Endothelial cell of umbilical vein (primary cell): ENCODE measurements around the gene MTRF1. TPM values are rescaled to one million over a fixed set of nuclear protein-coding genes. Genes with fewer than 3 reads are reported as not detected.

ENCODE experiments used
- BruUV-seq: library from RNA; stranded (reverse); fragments of 400-500 nt; replicated peaks from 2 replicates; lab custom pipeline; 2021; lab: Mats Ljungman, UMichigan
- CTCF ChIA-PET: fragments of 300-600, 350-600 bp; sonication (Branson Sonifier 250); formaldehyde crosslinking; loops from one replicate; lab custom pipeline; 2021; ENCODE audit warnings: antibody characterized with exemption, inconsistent platforms; lab: Charles Lee
- POLR2A ChIA-PET: fragments of 300-600, 350-600 bp; sonication (Branson Sonifier 250); formaldehyde crosslinking; loops from one replicate; lab custom pipeline; 2021; ENCODE audit warnings: antibody characterized with exemption, inconsistent platforms; lab: Charles Lee
- DNase-seq: peaks from one replicate; pipeline ENCODE4 v3.0.0-alpha.2; 2011; ENCODE audit warnings: low read depth, low spot score
- FAIRE-seq: peaks from 2 replicates; lab custom pipeline; 2011; peaks lifted over from hg19 to GRCh38; lab: Jason Lieb, UNC
- H2AFZ ChIP-seq: 2 replicates; pipeline ENCODE4 v1.6.0; 2012; ENCODE audit warnings: low read depth, low read length, control low read depth, inconsistent platforms
- H3K27ac ChIP-seq: 2 replicates; pipeline ENCODE4 v1.5.1; 2011; ENCODE audit warnings: low read depth, mild to moderate bottlenecking, control low read depth, low read length, moderate library complexity; ENCODE audit not compliant: insufficient read depth
- H3K27me3 ChIP-seq, 2 experiments: 2 replicates each; pipeline versions ENCODE4 v1.6.0 to v1.6.1; 2011; ENCODE audit warnings: low read length in 2 of 2, mixed read lengths in 1 of 2; ENCODE audit not compliant: control insufficient read depth in 2 of 2, insufficient read depth in 2 of 2
- H3K36me3 ChIP-seq, 2 experiments: 2 replicates in 1 of 2; 3 replicates in 1 of 2; pipeline ENCODE4 v1.5.1; 2011; ENCODE audit warnings: low read length in 2 of 2, mild to moderate bottlenecking in 1 of 2, moderate library complexity in 1 of 2; ENCODE audit not compliant: control insufficient read depth in 2 of 2, insufficient read depth in 2 of 2; ENCODE audit errors: extremely low read depth in 1 of 2
- H3K4me1 ChIP-seq: 3 replicates; pipeline ENCODE4 v1.5.1; 2011; ENCODE audit warnings: mild to moderate bottlenecking, low read length; ENCODE audit not compliant: control insufficient read depth, insufficient read depth; ENCODE audit errors: extremely low read depth
- H3K4me2 ChIP-seq: 2 replicates; pipeline ENCODE4 v1.6.1; 2011; ENCODE audit warnings: low read length, control low read depth, mixed read lengths; ENCODE audit not compliant: insufficient read depth
- H3K4me3 ChIP-seq, 3 experiments: fragments of 200-600 bp in 1 of 3; sonication (generic), shearing (Covaris generic) in 1 of 3; replicated peaks in 1 of 3; 2 replicates each; pipeline ENCODE4 v1.5.1; 2011 to 2016; ENCODE audit warnings: control low read depth in 3 of 3, low read length in 3 of 3, mild to moderate bottlenecking in 2 of 3, inconsistent platforms in 1 of 3, low read depth in 1 of 3, moderate library complexity in 1 of 3; ENCODE audit not compliant: insufficient read depth in 1 of 3
- H3K79me2 ChIP-seq: 2 replicates; pipeline ENCODE4 v1.6.0; 2012; ENCODE audit warnings: low read length, inconsistent platforms; ENCODE audit not compliant: control insufficient read depth, insufficient read depth
- H3K9ac ChIP-seq: replicated peaks from 2 replicates; pipeline ENCODE3; 2011; ENCODE audit warnings: low read length, control low read depth; ENCODE audit not compliant: insufficient read depth; ENCODE audit errors: extremely low read depth
- H3K9me1 ChIP-seq: replicated peaks from 3 replicates; pipeline ENCODE4 v1.6.0; 2011; ENCODE audit warnings: mild to moderate bottlenecking, low read length; ENCODE audit not compliant: control insufficient read depth, insufficient read depth; ENCODE audit errors: extremely low read depth
- H3K9me3 ChIP-seq: replicated peaks from 2 replicates; pipeline ENCODE4 v1.5.1; 2012; ENCODE audit warnings: low read length, inconsistent platforms; ENCODE audit not compliant: control insufficient read depth, insufficient read depth
- H4K20me1 ChIP-seq: replicated peaks from 2 replicates; pipeline ENCODE3; 2011; ENCODE audit warnings: mild to moderate bottlenecking, low read length; ENCODE audit not compliant: control insufficient read depth, insufficient read depth; ENCODE audit errors: extremely low read depth
- EZH2 ChIP-seq: IDR thresholded peaks from 2 replicates; pipeline ENCODE4 v1.6.1; 2012; ENCODE audit warnings: borderline replicate concordance, low read depth, mild to moderate bottlenecking, moderate library complexity, low read length, inconsistent platforms; ENCODE audit not compliant: severe bottlenecking
- GATA2 ChIP-seq: IDR thresholded peaks from 2 replicates; pipeline ENCODE4 v1.7.0; 2011; ENCODE audit warnings: low read depth, mild to moderate bottlenecking, moderate library complexity, mixed read lengths, low read length; ENCODE audit not compliant: insufficient read length, insufficient read depth
- JUN ChIP-seq: IDR thresholded peaks from 2 replicates; pipeline ENCODE4 v1.6.1; 2011; ENCODE audit warnings: borderline replicate concordance, low read depth; ENCODE audit not compliant: insufficient read length, insufficient read depth
- POLR2A ChIP-seq: IDR thresholded peaks from 2 replicates; pipeline ENCODE4 v1.6.1; 2012; ENCODE audit warnings: low read depth, mild to moderate bottlenecking, control low read depth, low read length
- dilution Hi-C: fragments of 300-500 bp; cut with MboI; formaldehyde crosslinking; loops from one replicate; pipeline ENCODE4 v1.15.0; 2019; ENCODE audit warnings: low sequenced_read_pairs; ENCODE audit not compliant: extremely low pct_ligation_motif_present
- intact Hi-C: fragments of 100-400 bp; cut with micrococcal nuclease; formaldehyde crosslinking; loops from one replicate; pipeline ENCODE4 v1.10.0; 2022
- polyA plus RNA-seq, 4 experiments: library from polyadenylated mRNA; depleted of rRNA in 3 of 4; stranded (reverse) in 3 of 4; unstranded in 1 of 4; fragments of >200 nt; gene quantifications; 2 replicates each; pipeline versions ENCODE4 v1.2.1 to v1.2.3, GENCODE V29; 2011 to 2012; ENCODE audit warnings: missing spikeins in 1 of 4
- total RNA-seq: library from RNA; stranded (reverse); gene quantifications from 2 replicates; pipeline ENCODE4 v1.2.3, GENCODE V29; 2021
- TF ChIP-seq, protein P1 (sequence below): IDR thresholded peaks from 2 replicates; pipeline ENCODE4 v1.6.1; 2011; ENCODE audit not compliant: insufficient read depth, insufficient read length
- TF ChIP-seq, protein P2 (sequence below), 2 donors: IDR thresholded peaks; 1 replicate in 1 of 2; 2 replicates in 1 of 2; pipeline ENCODE4 v1.5.1; 2011; ENCODE audit warnings: low read length in 2 of 2, mild to moderate bottlenecking in 2 of 2, moderate library complexity in 2 of 2, control low read depth in 1 of 2, inconsistent platforms in 1 of 2, low read depth in 1 of 2; ENCODE audit not compliant: insufficient read depth in 1 of 2; ENCODE audit errors: extremely low read depth in 1 of 2

Gene MTRF1
- total and polyA plus RNA-seq, 2 donors (not counting 3 experiments of a cell fraction or from before 2014, with no cell fraction given), result 8.0 to 16.3 TPM

DNA sequence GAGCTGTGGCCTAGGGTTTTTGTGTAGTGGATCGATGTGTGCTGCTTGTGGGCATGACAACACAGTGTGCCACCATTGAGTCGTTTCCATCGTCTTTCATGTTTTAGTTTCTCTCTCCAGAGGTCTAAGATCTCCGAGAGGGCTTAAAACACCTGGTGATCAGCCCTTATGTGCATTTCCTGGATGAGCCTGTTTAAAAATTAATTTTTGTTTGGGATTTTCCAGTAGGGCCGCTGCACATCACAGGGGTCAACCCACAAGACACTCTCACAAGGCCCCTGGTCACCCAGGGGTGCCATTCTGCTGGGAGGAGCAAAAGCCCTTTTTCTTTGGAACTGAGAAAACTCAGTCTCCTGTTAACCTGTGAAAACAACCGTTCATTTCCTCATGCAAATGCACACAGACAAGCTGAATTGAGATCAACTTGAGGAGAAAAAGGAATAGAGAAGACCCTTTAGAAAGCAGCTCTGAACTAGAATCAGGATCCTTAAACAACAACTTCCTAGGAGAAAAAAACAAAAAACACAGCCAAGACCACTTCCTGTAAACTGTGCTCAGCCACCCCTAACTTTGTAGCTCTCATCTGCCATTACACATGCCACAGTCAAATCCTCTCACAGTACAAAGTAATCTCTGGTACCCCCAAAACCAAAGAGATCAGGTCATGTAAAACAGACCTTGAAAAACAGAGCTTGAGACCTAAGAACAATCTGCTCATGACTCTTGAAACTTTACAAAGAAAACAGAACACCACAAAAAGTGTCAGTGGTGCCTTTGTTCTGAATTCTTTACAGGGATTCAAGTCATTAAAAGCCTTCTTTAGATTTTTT, 8.3 kb upstream of the MTRF1 start:
- no peak for DNase-seq
- Histone ChIP-seq H3K36me3 (no peaks in the 10 kb centered on the region), H3K4me1 (no peaks in the 10 kb centered on the region), H3K9me3 (no peaks in the 10 kb centered on the region), H2AFZ (no peak overlapping the region), H3K27ac (no peak overlapping the region), H3K79me2 (no peaks in the 10 kb centered on the region), H3K4me3 (no peak overlapping the region), H4K20me1 (no peaks in the 10 kb centered on the region), H3K4me2 (no peak overlapping the region), H3K9ac (no peak overlapping the region), H3K27me3 (no peaks in the 10 kb centered on the region), H3K9me1 (no peaks in the 10 kb centered on the region)
- BruUV-seq, result no TSS peak
- CTCF ChIA-PET, result no interaction called here
- intact Hi-C loops (no loop called here), dilution Hi-C loops (no loop called here)
- POLR2A ChIA-PET, result no interaction called here
- FAIRE-seq, result no peak
- TF ChIP-seq JUN, result no peak
- TF ChIP-seq EZH2, result no peak
- no peak for TF ChIP-seq GATA2
- no peak for TF ChIP-seq POLR2A
- TF ChIP-seq, protein P1, sequence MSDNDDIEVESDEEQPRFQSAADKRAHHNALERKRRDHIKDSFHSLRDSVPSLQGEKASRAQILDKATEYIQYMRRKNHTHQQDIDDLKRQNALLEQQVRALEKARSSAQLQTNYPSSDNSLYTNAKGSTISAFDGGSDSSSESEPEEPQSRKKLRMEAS, result no peak
- TF ChIP-seq, protein P2, sequence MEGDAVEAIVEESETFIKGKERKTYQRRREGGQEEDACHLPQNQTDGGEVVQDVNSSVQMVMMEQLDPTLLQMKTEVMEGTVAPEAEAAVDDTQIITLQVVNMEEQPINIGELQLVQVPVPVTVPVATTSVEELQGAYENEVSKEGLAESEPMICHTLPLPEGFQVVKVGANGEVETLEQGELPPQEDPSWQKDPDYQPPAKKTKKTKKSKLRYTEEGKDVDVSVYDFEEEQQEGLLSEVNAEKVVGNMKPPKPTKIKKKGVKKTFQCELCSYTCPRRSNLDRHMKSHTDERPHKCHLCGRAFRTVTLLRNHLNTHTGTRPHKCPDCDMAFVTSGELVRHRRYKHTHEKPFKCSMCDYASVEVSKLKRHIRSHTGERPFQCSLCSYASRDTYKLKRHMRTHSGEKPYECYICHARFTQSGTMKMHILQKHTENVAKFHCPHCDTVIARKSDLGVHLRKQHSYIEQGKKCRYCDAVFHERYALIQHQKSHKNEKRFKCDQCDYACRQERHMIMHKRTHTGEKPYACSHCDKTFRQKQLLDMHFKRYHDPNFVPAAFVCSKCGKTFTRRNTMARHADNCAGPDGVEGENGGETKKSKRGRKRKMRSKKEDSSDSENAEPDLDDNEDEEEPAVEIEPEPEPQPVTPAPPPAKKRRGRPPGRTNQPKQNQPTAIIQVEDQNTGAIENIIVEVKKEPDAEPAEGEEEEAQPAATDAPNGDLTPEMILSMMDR (IDR thresholded peaks at IDR 0.05; ENCODE audit: extremely low read depth in 1 of 2, insufficient read depth in 1 of 2, low read depth in 1 of 2, low read length in 2 of 2), result no peak
